ENCODE measurements around the gene MPZL1. TPM values are rescaled to one million over a fixed set of nuclear protein-coding genes. Genes with fewer than 3 reads are reported as not detected.

The MPZL1 gene
- total RNA-seq, 1 experiment from 2014 or later: 71.7 TPM

DNA sequence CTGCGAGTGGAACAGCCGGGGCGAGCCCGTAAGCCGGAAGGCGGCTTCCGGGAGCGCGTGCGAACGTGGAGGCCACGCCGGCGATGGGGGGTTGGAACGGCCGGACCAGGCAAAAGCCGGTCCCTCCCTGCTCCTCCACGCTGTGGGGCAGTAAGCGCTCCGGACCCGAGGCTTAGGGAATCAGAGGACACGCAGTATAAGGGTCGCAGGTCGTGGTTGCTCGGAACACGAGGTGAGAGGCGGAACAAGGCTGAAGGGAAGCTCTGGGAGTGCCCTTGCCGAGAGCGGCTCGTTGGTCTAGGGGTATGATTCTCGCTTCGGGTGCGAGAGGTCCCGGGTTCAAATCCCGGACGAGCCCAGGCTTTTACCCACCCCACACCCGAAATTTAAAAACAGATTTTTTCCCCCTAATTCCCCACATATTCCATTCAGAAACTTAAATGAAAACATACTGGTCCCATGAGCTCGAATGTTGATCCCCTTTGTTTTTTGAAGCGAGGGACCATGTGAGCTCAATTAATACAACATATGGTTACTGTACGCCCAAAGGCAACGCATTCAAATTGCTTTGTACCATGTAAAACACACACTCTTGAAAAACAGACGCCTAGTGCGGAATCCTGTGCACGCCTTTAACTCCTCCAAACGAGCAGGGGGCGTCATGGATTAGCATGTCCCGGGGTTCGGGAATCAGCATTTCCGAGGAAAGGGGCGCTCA is 7.2 kb upstream of the MPZL1 start (continued):
- TF ChIP-seq ZNF232 (CRISPR knock-in tag; IDR thresholded peaks at IDR 0.05): 0 out of 2 replicates have a peak, but pooled peaks have one; percentile 44
- no peak for TF ChIP-seq TCF7 (CRISPR knock-in tag; IDR thresholded peaks at IDR 0.05; ENCODE audit: low read depth)
- TF ChIP-seq, protein P1, sequence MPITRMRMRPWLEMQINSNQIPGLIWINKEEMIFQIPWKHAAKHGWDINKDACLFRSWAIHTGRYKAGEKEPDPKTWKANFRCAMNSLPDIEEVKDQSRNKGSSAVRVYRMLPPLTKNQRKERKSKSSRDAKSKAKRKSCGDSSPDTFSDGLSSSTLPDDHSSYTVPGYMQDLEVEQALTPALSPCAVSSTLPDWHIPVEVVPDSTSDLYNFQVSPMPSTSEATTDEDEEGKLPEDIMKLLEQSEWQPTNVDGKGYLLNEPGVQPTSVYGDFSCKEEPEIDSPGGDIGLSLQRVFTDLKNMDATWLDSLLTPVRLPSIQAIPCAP (CRISPR knock-in tag; IDR thresholded peaks at IDR 0.05): no peak
- TF ChIP-seq PRRX2 (CRISPR knock-in tag; IDR thresholded peaks at IDR 0.05): peak; percentile 82; the same call in 1 of the 2 replicates
- TF ChIP-seq SMAD4 (CRISPR knock-in tag; IDR thresholded peaks at IDR 0.05): 0 out of 2 replicates have a peak, but pooled peaks have one; percentile 36
- TF ChIP-seq, protein P2, sequence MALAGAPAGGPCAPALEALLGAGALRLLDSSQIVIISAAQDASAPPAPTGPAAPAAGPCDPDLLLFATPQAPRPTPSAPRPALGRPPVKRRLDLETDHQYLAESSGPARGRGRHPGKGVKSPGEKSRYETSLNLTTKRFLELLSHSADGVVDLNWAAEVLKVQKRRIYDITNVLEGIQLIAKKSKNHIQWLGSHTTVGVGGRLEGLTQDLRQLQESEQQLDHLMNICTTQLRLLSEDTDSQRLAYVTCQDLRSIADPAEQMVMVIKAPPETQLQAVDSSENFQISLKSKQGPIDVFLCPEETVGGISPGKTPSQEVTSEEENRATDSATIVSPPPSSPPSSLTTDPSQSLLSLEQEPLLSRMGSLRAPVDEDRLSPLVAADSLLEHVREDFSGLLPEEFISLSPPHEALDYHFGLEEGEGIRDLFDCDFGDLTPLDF (CRISPR knock-in tag; IDR thresholded peaks at IDR 0.05): 0 out of 2 replicates have a peak, but pooled peaks have one; percentile 6
- TF ChIP-seq ETV6 (CRISPR knock-in tag; IDR thresholded peaks at IDR 0.05): peak; percentile 48
- TF ChIP-seq, protein P3, sequence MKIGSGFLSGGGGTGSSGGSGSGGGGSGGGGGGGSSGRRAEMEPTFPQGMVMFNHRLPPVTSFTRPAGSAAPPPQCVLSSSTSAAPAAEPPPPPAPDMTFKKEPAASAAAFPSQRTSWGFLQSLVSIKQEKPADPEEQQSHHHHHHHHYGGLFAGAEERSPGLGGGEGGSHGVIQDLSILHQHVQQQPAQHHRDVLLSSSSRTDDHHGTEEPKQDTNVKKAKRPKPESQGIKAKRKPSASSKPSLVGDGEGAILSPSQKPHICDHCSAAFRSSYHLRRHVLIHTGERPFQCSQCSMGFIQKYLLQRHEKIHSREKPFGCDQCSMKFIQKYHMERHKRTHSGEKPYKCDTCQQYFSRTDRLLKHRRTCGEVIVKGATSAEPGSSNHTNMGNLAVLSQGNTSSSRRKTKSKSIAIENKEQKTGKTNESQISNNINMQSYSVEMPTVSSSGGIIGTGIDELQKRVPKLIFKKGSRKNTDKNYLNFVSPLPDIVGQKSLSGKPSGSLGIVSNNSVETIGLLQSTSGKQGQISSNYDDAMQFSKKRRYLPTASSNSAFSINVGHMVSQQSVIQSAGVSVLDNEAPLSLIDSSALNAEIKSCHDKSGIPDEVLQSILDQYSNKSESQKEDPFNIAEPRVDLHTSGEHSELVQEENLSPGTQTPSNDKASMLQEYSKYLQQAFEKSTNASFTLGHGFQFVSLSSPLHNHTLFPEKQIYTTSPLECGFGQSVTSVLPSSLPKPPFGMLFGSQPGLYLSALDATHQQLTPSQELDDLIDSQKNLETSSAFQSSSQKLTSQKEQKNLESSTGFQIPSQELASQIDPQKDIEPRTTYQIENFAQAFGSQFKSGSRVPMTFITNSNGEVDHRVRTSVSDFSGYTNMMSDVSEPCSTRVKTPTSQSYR (CRISPR knock-in tag; IDR thresholded peaks at IDR 0.05): no peak
- peak; percentile 82; the same call in 1 of the 2 replicates for TF ChIP-seq ZNF219 (CRISPR knock-in tag; IDR thresholded peaks at IDR 0.05; ENCODE audit: borderline replicate concordance)
- peak; percentile 64; the same call in 1 of the 2 replicates for TF ChIP-seq SP1 (CRISPR knock-in tag; conservative IDR thresholded peaks at IDR 0.05)
- TF ChIP-seq SMAD3 (CRISPR knock-in tag; IDR thresholded peaks at IDR 0.05; ENCODE audit: borderline replicate concordance): peak; percentile 40; the same call in 1 of the 2 replicates

DNA sequence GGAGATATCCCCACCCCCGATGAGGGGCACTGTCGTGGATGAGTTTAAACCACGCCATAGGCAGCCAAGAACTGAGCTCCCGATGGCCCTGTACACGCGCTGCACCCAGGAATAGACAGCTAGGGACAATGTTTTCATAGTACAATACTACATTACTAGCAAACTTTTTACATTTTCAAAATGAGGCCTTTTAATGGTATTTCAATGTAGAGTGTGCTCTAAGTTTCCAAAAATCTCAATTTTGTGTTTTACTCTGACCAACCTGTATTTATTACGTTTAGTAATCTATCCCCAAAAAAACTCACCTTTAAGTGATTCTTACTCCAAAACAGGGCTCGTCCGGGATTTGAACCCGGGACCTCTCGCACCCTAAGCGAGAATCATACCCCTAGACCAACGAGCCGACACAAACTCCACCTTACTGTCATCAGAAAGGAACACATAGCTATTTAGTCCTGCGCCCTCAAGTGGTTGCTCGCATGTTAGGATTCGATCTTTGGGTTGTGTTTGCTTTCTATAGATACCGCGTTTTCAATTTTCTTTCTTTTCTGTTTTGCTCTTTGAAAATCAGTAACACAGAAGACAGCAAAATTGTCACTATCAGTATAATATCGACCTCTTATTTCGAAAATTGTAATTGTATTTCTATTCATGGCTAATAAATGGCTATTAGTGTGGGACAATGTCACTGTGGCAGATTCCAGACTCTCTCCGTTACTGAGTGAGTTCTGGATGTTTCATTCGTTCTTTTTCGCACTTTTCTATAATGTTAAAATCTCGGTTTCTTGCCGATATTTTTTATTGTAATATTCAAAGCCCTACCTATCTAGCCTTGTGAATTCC is 6.4 kb upstream of the MPZL1 start:
- Mint-ChIP-seq H3K4me3 (peak overlapping the region; percentile 93), H3K9me3 (no peaks in the 10 kb centered on the region), H3K27ac (peak overlapping the region; percentile 82), H3K4me1 (peaks cover 19% of the 10 kb centered on the region), H3K27me3 (ENCODE audit: low read depth) (peaks cover 29% of the 10 kb centered on the region), H3K36me3 (no peaks in the 10 kb centered on the region)
- DNase-seq (ENCODE audit: low spot score) (peak; percentile 82), ATAC-seq (peak; percentile 15)
- ChIA-PET POLR2A (no interaction called here), CTCF (interaction anchor here (0.9 to 1.8 kb wide), 7 partner anchors 28 to 367 kb away, joined by 3 to 12 read pairs (median 3); no protein-coding TSS in a partner anchor)
- no peak for TF ChIP-seq ZNF263 (CRISPR knock-in tag; IDR thresholded peaks at IDR 0.05; ENCODE audit: low read depth)
- no peak for TF ChIP-seq CREB1 (CRISPR knock-in tag; IDR thresholded peaks at IDR 0.05)
- TF ChIP-seq ESRRA (CRISPR knock-in tag; IDR thresholded peaks at IDR 0.05; ENCODE audit: borderline replicate concordance): no peak
- no peak for TF ChIP-seq ZNF232 (CRISPR knock-in tag; IDR thresholded peaks at IDR 0.05)
- TF ChIP-seq, protein P4, sequence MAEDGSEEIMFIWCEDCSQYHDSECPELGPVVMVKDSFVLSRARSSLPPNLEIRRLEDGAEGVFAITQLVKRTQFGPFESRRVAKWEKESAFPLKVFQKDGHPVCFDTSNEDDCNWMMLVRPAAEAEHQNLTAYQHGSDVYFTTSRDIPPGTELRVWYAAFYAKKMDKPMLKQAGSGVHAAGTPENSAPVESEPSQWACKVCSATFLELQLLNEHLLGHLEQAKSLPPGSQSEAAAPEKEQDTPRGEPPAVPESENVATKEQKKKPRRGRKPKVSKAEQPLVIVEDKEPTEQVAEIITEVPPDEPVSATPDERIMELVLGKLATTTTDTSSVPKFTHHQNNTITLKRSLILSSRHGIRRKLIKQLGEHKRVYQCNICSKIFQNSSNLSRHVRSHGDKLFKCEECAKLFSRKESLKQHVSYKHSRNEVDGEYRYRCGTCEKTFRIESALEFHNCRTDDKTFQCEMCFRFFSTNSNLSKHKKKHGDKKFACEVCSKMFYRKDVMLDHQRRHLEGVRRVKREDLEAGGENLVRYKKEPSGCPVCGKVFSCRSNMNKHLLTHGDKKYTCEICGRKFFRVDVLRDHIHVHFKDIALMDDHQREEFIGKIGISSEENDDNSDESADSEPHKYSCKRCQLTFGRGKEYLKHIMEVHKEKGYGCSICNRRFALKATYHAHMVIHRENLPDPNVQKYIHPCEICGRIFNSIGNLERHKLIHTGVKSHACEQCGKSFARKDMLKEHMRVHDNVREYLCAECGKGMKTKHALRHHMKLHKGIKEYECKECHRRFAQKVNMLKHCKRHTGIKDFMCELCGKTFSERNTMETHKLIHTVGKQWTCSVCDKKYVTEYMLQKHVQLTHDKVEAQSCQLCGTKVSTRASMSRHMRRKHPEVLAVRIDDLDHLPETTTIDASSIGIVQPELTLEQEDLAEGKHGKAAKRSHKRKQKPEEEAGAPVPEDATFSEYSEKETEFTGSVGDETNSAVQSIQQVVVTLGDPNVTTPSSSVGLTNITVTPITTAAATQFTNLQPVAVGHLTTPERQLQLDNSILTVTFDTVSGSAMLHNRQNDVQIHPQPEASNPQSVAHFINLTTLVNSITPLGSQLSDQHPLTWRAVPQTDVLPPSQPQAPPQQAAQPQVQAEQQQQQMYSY (CRISPR knock-in tag; IDR thresholded peaks at IDR 0.05): no peak
- TF ChIP-seq, protein P2 (CRISPR knock-in tag; IDR thresholded peaks at IDR 0.05): no peak
- TF ChIP-seq, protein P5, sequence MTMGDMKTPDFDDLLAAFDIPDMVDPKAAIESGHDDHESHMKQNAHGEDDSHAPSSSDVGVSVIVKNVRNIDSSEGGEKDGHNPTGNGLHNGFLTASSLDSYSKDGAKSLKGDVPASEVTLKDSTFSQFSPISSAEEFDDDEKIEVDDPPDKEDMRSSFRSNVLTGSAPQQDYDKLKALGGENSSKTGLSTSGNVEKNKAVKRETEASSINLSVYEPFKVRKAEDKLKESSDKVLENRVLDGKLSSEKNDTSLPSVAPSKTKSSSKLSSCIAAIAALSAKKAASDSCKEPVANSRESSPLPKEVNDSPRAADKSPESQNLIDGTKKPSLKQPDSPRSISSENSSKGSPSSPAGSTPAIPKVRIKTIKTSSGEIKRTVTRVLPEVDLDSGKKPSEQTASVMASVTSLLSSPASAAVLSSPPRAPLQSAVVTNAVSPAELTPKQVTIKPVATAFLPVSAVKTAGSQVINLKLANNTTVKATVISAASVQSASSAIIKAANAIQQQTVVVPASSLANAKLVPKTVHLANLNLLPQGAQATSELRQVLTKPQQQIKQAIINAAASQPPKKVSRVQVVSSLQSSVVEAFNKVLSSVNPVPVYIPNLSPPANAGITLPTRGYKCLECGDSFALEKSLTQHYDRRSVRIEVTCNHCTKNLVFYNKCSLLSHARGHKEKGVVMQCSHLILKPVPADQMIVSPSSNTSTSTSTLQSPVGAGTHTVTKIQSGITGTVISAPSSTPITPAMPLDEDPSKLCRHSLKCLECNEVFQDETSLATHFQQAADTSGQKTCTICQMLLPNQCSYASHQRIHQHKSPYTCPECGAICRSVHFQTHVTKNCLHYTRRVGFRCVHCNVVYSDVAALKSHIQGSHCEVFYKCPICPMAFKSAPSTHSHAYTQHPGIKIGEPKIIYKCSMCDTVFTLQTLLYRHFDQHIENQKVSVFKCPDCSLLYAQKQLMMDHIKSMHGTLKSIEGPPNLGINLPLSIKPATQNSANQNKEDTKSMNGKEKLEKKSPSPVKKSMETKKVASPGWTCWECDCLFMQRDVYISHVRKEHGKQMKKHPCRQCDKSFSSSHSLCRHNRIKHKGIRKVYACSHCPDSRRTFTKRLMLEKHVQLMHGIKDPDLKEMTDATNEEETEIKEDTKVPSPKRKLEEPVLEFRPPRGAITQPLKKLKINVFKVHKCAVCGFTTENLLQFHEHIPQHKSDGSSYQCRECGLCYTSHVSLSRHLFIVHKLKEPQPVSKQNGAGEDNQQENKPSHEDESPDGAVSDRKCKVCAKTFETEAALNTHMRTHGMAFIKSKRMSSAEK (CRISPR knock-in tag; IDR thresholded peaks at IDR 0.05; ENCODE audit: borderline replicate concordance): no peak
- TF ChIP-seq, protein P6, sequence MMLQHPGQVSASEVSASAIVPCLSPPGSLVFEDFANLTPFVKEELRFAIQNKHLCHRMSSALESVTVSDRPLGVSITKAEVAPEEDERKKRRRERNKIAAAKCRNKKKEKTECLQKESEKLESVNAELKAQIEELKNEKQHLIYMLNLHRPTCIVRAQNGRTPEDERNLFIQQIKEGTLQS (CRISPR knock-in tag; conservative IDR thresholded peaks at IDR 0.05): no peak
- TF ChIP-seq TEAD1 (CRISPR knock-in tag; IDR thresholded peaks at IDR 0.05): no peak
- TF ChIP-seq PRRX2 (CRISPR knock-in tag; IDR thresholded peaks at IDR 0.05): no peak

Data from WTC11 (cell line).